Measurements from ENCODE around the gene TRIM8. TPM values are rescaled to one million over a fixed set of nuclear protein-coding genes. Genes with fewer than 3 reads are reported as not detected.

Gene TRIM8
- total and polyA plus RNA-seq, 9 of the 15 experiments (the other 6 are each of a cell fraction or from before 2014, with no cell fraction given) = 1.7 to 26.0 (median 9.1) TPM

DNA sequence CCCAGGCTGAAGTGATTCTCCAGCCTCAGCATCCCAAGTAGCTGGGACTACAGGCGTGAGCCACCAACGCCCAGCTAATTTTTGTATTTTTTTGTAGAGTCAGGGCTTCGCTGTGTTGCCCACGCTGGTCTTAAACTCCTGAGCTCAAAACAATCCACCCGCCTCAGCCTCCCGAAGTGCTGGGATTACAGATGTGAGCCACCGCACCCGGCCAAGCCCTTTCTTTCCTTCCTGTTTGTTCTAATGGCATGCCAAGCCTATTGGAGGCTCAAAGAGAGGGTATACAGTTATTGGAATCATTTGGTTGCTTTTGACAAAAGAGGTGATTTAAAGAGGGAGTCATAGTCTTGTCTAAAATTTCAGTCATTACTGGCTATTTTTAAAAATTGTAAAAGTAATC, 46.0 kb upstream of the TRIM8 start:
- Histone ChIP-seq H3K27me3 (ENCODE audit: control insufficient read depth in 2 of 2, insufficient read depth in 2 of 2, low read length in 2 of 2) (no peaks in the 10 kb centered on the region), H3K4me1 (replicated peaks in 1 of 2; ENCODE audit: control insufficient read depth in 2 of 2, insufficient read depth in 2 of 2, low read length in 2 of 2) (peaks cover 39% of the 10 kb centered on the region in 2 experiments), H3K4me2 (ENCODE audit: insufficient read depth, low read length) (no peak overlapping the region), H2AFZ (ENCODE audit: low read depth, low read length) (no peak overlapping the region), H3K36me3 (ENCODE audit: control insufficient read depth, insufficient read depth, low read length) (peaks cover 14% of the 10 kb centered on the region; the same call in 2 of the 3 replicates), H4K20me1 (replicated peaks; ENCODE audit: control insufficient read depth, insufficient read depth, low read length) (no peaks in the 10 kb centered on the region), H3K79me2 (ENCODE audit: control insufficient read depth, insufficient read depth, low read length) (no peaks in the 10 kb centered on the region), H3K9ac (ENCODE audit: insufficient read depth in 1 of 2, low read depth in 2 of 2, low read length in 2 of 2) (no peak overlapping the region), H3K9me3 (replicated peaks; ENCODE audit: control insufficient read depth, insufficient read depth, low read depth, low read length) (no peaks in the 10 kb centered on the region), H3K27ac (ENCODE audit: extremely low read depth, low read depth, low read length) (no peak overlapping the region), H3K9me1 (ENCODE audit: control insufficient read depth, insufficient read depth, low read length) (no peaks in the 10 kb centered on the region), H3K4me3 (no peak overlapping the region)
- WGBS (ENCODE audit: insufficient coverage, low coverage, missing lambda C conversion rate) = 91% methylated on average over 7 of the region's 8 CpGs
- FAIRE-seq (no peak), ATAC-seq (no peak), DNase-seq (ENCODE audit: extremely low read depth in 1 of 4, low spot score in 3 of 4) (no peak)
- intact Hi-C loops (cut with micrococcal nuclease) = loop anchor here (5.0 kb wide), 1 partner anchor 96 kb away; the partner anchor contains the start of genes ACTR1A and SUFU
- CTCF ChIA-PET (ENCODE audit: low intra/inter-chr PET ratio) = interaction anchor here (0.6 kb wide), 1 partner anchor 315 kb away, joined by 6 read pairs; no protein-coding TSS in a partner anchor
- POLR2A ChIA-PET = interaction anchor here (0.7 kb wide), 2 partner anchors 25 to 80 kb away, joined by 3 to 4 read pairs; no protein-coding TSS in a partner anchor
- in situ Hi-C loops (cut with MboI) = loop anchor here (25.0 kb wide), 2 partner anchors 211 to 361 kb away; partner anchors contain the start of genes ELOVL3, GBF1, NFKB2 and PITX3
- BruUV-seq (replicated peaks) = no TSS peak
- TF ChIP-seq FOXK1 (CRISPR knock-in tag; IDR thresholded peaks at IDR 0.05; ENCODE audit: borderline replicate concordance) (no peak), TEAD1 (CRISPR knock-in tag; IDR thresholded peaks at IDR 0.05) (no peak), HINFP (tag; conservative IDR thresholded peaks at IDR 0.05; ENCODE audit: low read depth) (no peak), ZNF644 (tag; IDR thresholded peaks at IDR 0.05; ENCODE audit: low read depth) (no peak), CREBBP (IDR thresholded peaks at IDR 0.05; ENCODE audit: low read depth, low read length) (no peak), TEAD2 (tag; IDR thresholded peaks at IDR 0.05) (no peak), KHSRP (IDR thresholded peaks at IDR 0.05) (no peak), ZBTB17 (CRISPR knock-in tag; IDR thresholded peaks at IDR 0.05) (no peak), SMAD4 (CRISPR knock-in tag; conservative IDR thresholded peaks at IDR 0.05) (no peak), ZNF274 (IDR thresholded peaks at IDR 0.05; ENCODE audit: borderline replicate concordance, low read depth, low read length) (no peak), FOXA1 (IDR thresholded peaks at IDR 0.05; ENCODE audit: borderline replicate concordance) (no peak), ZC3H11A (IDR thresholded peaks at IDR 0.05; ENCODE audit: low read depth, low read length) (no peak), ZNF232 (CRISPR knock-in tag; IDR thresholded peaks at IDR 0.05) (no peak)
- TF ChIP-seq, protein P1, sequence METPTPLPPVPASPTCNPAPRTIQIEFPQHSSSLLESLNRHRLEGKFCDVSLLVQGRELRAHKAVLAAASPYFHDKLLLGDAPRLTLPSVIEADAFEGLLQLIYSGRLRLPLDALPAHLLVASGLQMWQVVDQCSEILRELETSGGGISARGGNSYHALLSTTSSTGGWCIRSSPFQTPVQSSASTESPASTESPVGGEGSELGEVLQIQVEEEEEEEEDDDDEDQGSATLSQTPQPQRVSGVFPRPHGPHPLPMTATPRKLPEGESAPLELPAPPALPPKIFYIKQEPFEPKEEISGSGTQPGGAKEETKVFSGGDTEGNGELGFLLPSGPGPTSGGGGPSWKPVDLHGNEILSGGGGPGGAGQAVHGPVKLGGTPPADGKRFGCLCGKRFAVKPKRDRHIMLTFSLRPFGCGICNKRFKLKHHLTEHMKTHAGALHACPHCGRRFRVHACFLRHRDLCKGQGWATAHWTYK (CRISPR knock-in tag; IDR thresholded peaks at IDR 0.05) = no peak
